HepG2 (cell line): ENCODE data around the gene MACROD2. TPM values are rescaled to one million over a fixed set of nuclear protein-coding genes. Genes with fewer than 3 reads are reported as not detected.

Experiments used
- ATAC-seq: fragments of 200-7000 bp; cut with Tn5 transposase; 3 replicates; pipeline ENCODE4 v1.9.1; 2020; ENCODE audit warnings: mild to moderate bottlenecking, moderate library complexity
- BruUV-seq: library from RNA; stranded (reverse); fragments of 400-500 nt; replicated peaks from 2 replicates; lab custom pipeline; 2021; lab: Mats Ljungman, UMichigan
- CTCF ChIA-PET: fragments of 300-600 bp; formaldehyde crosslinking; extraction: SDS; loops from one replicate; lab custom pipeline; 2021; ENCODE audit warnings: low total read pairs, inconsistent platforms, low intra/inter-chr PET ratio; lab: Yijun Ruan, JAX
- POLR2A ChIA-PET: fragments of 350-600 bp; sonication (Branson Sonifier 250); formaldehyde crosslinking; loops from one replicate; lab custom pipeline; 2020; ENCODE audit warnings: antibody characterized with exemption, inconsistent platforms; lab: Yijun Ruan, JAX
- DNase-seq: peaks from one replicate; pipeline ENCODE4 v3.0.0-alpha.2; 2015; ENCODE audit warnings: low spot score
- FAIRE-seq: peaks from 3 replicates; lab custom pipeline; 2011; peaks lifted over from hg19 to GRCh38; lab: Jason Lieb, UNC
- H2AFZ ChIP-seq: one replicate; pipeline ENCODE4 v1.6.1; 2011; ENCODE audit warnings: low read length, inconsistent platforms
- H3K27ac ChIP-seq: fragments of 300-600 bp; 3 replicates; pipeline ENCODE4 v1.8.0; 2011; ENCODE audit warnings: mixed run types, mild to moderate bottlenecking, mixed read lengths, low read length, inconsistent platforms; ENCODE audit not compliant: insufficient read depth; ENCODE audit errors: extremely low read length
- H3K27me3 ChIP-seq, 2 experiments: fragments of 200-600 bp in 1 of 2; 2 replicates in 1 of 2; 3 replicates in 1 of 2; pipeline versions ENCODE4 v1.6.0 to v1.8.0; 2011; ENCODE audit warnings: low read length in 2 of 2, mild to moderate bottlenecking in 2 of 2, moderate library complexity in 2 of 2, inconsistent platforms in 1 of 2; ENCODE audit not compliant: insufficient read depth in 2 of 2, control insufficient read depth in 1 of 2
- H3K36me3 ChIP-seq, 2 experiments: fragments of 200-600 bp in 1 of 2; replicated peaks in 1 of 2; 2 replicates in 1 of 2; 3 replicates in 1 of 2; pipeline versions ENCODE4 v1.5.1 to v1.8.0; 2011; ENCODE audit warnings: low read length in 2 of 2, inconsistent platforms in 1 of 2; ENCODE audit not compliant: insufficient read depth in 2 of 2, control insufficient read depth in 1 of 2
- H3K4me1 ChIP-seq: 2 replicates; pipeline ENCODE4 v1.5.1; 2012; ENCODE audit warnings: low read length, inconsistent platforms; ENCODE audit not compliant: insufficient read depth
- H3K4me2 ChIP-seq: 2 replicates; pipeline ENCODE4 v1.6.0; 2011; ENCODE audit warnings: low read depth, low read length, inconsistent platforms
- H3K4me3 ChIP-seq, 3 experiments: fragments of 200-600 bp in 1 of 3; sonication (generic), shearing (Covaris generic) in 1 of 3; replicated peaks in 1 of 3; 2 replicates each; pipeline ENCODE4 v1.5.1; 2011 to 2016; ENCODE audit warnings: low read length in 3 of 3, inconsistent platforms in 2 of 3, low read depth in 2 of 3, mild to moderate bottlenecking in 2 of 3, control low read depth in 1 of 3, mixed read lengths in 1 of 3; ENCODE audit not compliant: insufficient read depth in 1 of 3
- H3K79me2 ChIP-seq: one replicate; pipeline ENCODE4 v1.6.1; 2011; ENCODE audit warnings: low read length, inconsistent platforms; ENCODE audit not compliant: insufficient read depth
- H3K9ac ChIP-seq: 2 replicates; pipeline ENCODE4 v1.6.0; 2011; ENCODE audit warnings: mild to moderate bottlenecking, low read depth, low read length, inconsistent platforms; ENCODE audit not compliant: insufficient read depth
- H3K9me3 ChIP-seq: 2 replicates; pipeline ENCODE4 v1.5.1; 2012; ENCODE audit warnings: mild to moderate bottlenecking, low read length
- H4K20me1 ChIP-seq: 2 replicates; pipeline ENCODE4 v1.6.0; 2011; ENCODE audit warnings: inconsistent platforms, mild to moderate bottlenecking, low read length, moderate library complexity; ENCODE audit not compliant: insufficient read depth
- EHMT2 ChIP-seq: fragments of 200-600 bp; sonication (generic); IDR thresholded peaks from 2 replicates; pipeline ENCODE4 v1.7.0; 2017; ENCODE audit warnings: antibody characterized with exemption, low read depth, low read length, borderline replicate concordance
- ERF ChIP-seq: IDR thresholded peaks from 2 replicates; pipeline ENCODE4 v1.6.1; 2018; ENCODE audit warnings: missing biosample characterization, missing genetic modification reagents
- ESRRA ChIP-seq: sonication (generic); formaldehyde crosslinking; IDR thresholded peaks from 2 replicates; pipeline ENCODE4 v1.5.1; 2020; ENCODE audit warnings: mild to moderate bottlenecking, low read depth, missing genetic modification reagents
- HIVEP1 ChIP-seq: sonication (generic); formaldehyde crosslinking; IDR thresholded peaks from 2 replicates; pipeline ENCODE4 v1.4.0; 2020; ENCODE audit warnings: mild to moderate bottlenecking, missing genetic modification reagents
- KDM4B ChIP-seq: sonication (generic); formaldehyde crosslinking; IDR thresholded peaks from 2 replicates; pipeline ENCODE4 v1.4.0; 2020; ENCODE audit warnings: missing genetic modification reagents
- KLF11 ChIP-seq: IDR thresholded peaks from 2 replicates; pipeline ENCODE4 v1.6.1; 2016; ENCODE audit warnings: missing compliant biosample characterization
- KMT2B ChIP-seq: IDR thresholded peaks from 2 replicates; pipeline ENCODE4 v1.6.1; 2016; ENCODE audit warnings: missing genetic modification reagents, missing compliant biosample characterization
- MXD4 ChIP-seq: IDR thresholded peaks from 2 replicates; pipeline ENCODE4 v1.6.1; 2016; ENCODE audit warnings: mild to moderate bottlenecking, missing biosample characterization, missing genetic modification reagents
- SP1 ChIP-seq, 2 experiments: fragments of 450-650 bp in 1 of 2; sonication (generic) in 1 of 2; formaldehyde crosslinking in 1 of 2; IDR thresholded peaks; 2 replicates each; pipeline versions ENCODE4 v1.4.0 to v1.6.1; 2016 to 2020; ENCODE audit warnings: missing genetic modification reagents in 1 of 2
- ZNF121 ChIP-seq: sonication (generic); formaldehyde crosslinking; IDR thresholded peaks from 2 replicates; pipeline ENCODE4 v1.5.0; 2020; ENCODE audit warnings: mild to moderate bottlenecking, missing genetic modification reagents
- ZNF614 ChIP-seq: IDR thresholded peaks from 2 replicates; pipeline ENCODE4 v1.6.1; 2018; ENCODE audit warnings: missing biosample characterization, missing genetic modification reagents, inconsistent platforms, borderline replicate concordance
- ZNF777 ChIP-seq: sonication (generic); formaldehyde crosslinking; IDR thresholded peaks from 2 replicates; pipeline ENCODE4 v1.4.0; 2020; ENCODE audit warnings: missing genetic modification reagents
- WGBS: methylation state at CpG from one replicate; pipeline ENCODE4 v1.1.6; 2017; ENCODE audit warnings: low lambda C conversion rate; 5-methylcytosine and 5-hydroxymethylcytosine counted together
- in situ Hi-C: cut with HindIII; loops from 2 replicates; pipeline ENCODE4 v1.10.0; 2017; ENCODE audit warnings: low pct_unique_long_range_greater_than_20kb; ENCODE audit not compliant: extremely low pct_ligation_motif_present
- intact Hi-C: fragments of 100-400 bp; cut with micrococcal nuclease; formaldehyde crosslinking; loops from one replicate; pipeline ENCODE4 v1.10.0; 2022; ENCODE audit not compliant: unreplicated experiment
- polyA plus RNA-seq, 8 experiments: library from polyadenylated mRNA; depleted of rRNA in 3 of 8; stranded (reverse) in 7 of 8; unstranded in 1 of 8; fragments of >200 nt; fragmentation: Illumina TruSeq in 4 of 8; extraction: Trizol in 4 of 8; gene quantifications; 2 replicates each; pipeline versions ENCODE4 v1.2.1 to v1.2.3, GENCODE V29; 2011 to 2016; ENCODE audit warnings: low read depth in 4 of 8, missing spikeins in 1 of 8, mixed read lengths in 1 of 8; ENCODE audit not compliant: insufficient read depth in 1 of 8
- total RNA-seq, 5 experiments: library from RNA; depleted of rRNA; stranded (reverse); fragments of >200 nt; fragmentation: Illumina TruSeq; extraction: Trizol; gene quantifications; 2 replicates each; pipeline ENCODE4 v1.2.3, GENCODE V29; 2016; ENCODE audit warnings: low read depth in 1 of 5
- TF ChIP-seq, protein P1 (sequence below): sonication (generic); formaldehyde crosslinking; IDR thresholded peaks from 2 replicates; pipeline ENCODE4 v1.5.1; 2020; ENCODE audit warnings: missing genetic modification reagents, mild to moderate bottlenecking, borderline replicate concordance
- TF ChIP-seq, protein P2 (sequence below): sonication (generic); formaldehyde crosslinking; IDR thresholded peaks from 2 replicates; pipeline ENCODE4 v1.8.1; 2023; ENCODE audit warnings: mild to moderate bottlenecking, missing genetic modification reagents, borderline replicate concordance

Gene MACROD2
- total and polyA plus RNA-seq, 2 of the 13 experiments (the other 11 are each of a cell fraction or from before 2014, with no cell fraction given), result 0.13 to 0.51 TPM

DNA sequence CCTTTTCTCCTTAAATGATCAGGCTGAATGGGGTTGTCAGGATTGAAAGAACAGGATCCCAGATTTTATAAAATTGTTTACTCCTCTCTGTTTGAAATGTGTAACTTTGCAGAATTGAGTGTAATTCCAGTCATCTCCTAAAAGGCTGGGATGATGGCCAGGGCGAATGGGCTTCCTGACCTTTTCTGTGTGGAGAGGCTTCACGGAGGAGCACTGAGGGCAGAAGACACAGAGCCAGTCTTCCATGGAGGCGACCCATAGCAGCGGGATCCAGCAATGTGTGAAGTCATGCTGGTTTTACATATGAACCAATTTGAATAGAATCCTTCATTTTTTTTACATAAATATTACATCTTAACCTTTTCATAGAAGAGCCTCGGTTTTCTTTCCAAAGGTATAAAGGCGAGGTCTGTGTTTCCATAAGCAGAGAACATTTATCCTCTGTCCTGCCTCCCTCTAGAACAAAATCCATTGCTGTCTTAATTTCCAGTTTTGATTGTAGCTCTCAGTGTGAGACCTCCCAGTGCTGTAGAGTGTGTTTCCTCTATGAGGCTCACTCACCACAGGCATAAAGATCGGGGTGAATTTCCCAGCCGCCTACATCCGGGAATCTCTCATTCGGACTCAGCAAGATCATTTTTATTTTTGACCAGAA lies 711.8 kb downstream of the MACROD2 start:
- no peak overlapping the region for H3K4me2 ChIP-seq
- FAIRE-seq (no peak), ATAC-seq (no peak), DNase-seq (no peak)
- no peaks in the 10 kb centered on the region for H3K36me3 ChIP-seq
- no TSS peak for BruUV-seq
- CTCF ChIA-PET, result no interaction called here
- in situ Hi-C loops, result no loop called here
- POLR2A ChIA-PET, result no interaction called here
- H3K9me3 ChIP-seq, result no peaks in the 10 kb centered on the region
- TF ChIP-seq KLF11 (CRISPR knock-in tag), result no peak
- TF ChIP-seq, all 625 proteins: peak for 0
- Histone ChIP-seq H3K27me3 (no peaks in the 10 kb centered on the region; a peak in 1 of 5 replicates), H3K4me1 (no peaks in the 10 kb centered on the region), H3K4me3 (no peak overlapping the region), H4K20me1 (no peaks in the 10 kb centered on the region), H3K79me2 (no peaks in the 10 kb centered on the region), H2AFZ (no peak overlapping the region), H3K9ac (no peak overlapping the region), H3K27ac (no peak overlapping the region)
- WGBS, result 65% methylated on average over 10 of the region's 10 CpGs
- intact Hi-C loops, result no loop called here

DNA sequence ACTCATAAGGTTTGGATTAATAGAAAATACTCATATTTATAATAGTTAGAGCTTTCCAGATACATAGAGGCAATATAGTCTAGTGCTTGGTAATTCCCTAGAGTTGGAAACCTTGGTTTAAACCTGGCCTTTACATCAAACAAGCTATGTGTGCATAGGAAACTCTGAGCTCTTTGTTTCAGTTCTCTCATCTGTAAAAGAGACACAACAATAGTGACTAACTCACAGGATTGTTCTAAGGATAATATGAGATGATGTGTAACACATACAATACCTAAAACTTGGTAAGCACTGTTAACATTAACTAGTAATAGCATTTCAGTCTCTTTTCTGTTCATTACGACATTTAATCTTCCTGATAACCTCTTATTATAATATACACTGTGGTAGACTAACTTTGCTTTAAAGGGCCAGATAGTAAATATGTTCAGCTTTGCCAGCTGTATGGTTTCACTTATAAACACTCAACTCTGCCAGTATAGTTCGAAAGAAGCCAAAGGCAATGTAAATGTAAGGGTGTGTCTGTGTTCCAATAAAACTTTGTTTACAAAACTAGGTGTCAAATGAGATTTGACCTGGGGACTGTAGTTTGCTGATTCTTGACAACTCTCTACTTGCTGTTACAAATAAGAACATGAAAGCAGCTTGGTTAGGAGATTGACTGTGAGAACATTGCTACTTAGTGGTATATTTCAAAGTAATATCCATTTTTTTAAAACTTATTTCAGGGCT lies 712.7 kb downstream of the MACROD2 start:
- ATAC-seq, result no peak
- DNase-seq, result no peak
- 12% methylated on average over 2 of the region's 2 CpGs for WGBS
- H3K36me3 ChIP-seq, result no peaks in the 10 kb centered on the region
- intact Hi-C loops (no loop called here), in situ Hi-C loops (no loop called here)
- ChIA-PET CTCF (no interaction called here), POLR2A (no interaction called here)
- no peak for TF ChIP-seq KDM4B (CRISPR knock-in tag)
- TF ChIP-seq, protein P1, sequence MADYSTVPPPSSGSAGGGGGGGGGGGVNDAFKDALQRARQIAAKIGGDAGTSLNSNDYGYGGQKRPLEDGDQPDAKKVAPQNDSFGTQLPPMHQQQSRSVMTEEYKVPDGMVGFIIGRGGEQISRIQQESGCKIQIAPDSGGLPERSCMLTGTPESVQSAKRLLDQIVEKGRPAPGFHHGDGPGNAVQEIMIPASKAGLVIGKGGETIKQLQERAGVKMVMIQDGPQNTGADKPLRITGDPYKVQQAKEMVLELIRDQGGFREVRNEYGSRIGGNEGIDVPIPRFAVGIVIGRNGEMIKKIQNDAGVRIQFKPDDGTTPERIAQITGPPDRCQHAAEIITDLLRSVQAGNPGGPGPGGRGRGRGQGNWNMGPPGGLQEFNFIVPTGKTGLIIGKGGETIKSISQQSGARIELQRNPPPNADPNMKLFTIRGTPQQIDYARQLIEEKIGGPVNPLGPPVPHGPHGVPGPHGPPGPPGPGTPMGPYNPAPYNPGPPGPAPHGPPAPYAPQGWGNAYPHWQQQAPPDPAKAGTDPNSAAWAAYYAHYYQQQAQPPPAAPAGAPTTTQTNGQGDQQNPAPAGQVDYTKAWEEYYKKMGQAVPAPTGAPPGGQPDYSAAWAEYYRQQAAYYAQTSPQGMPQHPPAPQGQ (CRISPR knock-in tag), result no peak
- no peak for TF ChIP-seq ESRRA (CRISPR knock-in tag)
- no peak for TF ChIP-seq ZNF121 (CRISPR knock-in tag)
- no peak for TF ChIP-seq ZNF777 (CRISPR knock-in tag)
- no peak for TF ChIP-seq MXD4 (CRISPR knock-in tag)
- TF ChIP-seq, protein P2, sequence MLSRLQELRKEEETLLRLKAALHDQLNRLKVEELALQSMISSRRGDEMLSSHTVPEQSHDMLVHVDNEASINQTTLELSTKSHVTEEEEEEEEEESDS (CRISPR knock-in tag), result no peak
- TF ChIP-seq SP1 (IDR thresholded peaks at IDR 0.05), result no peak
- TF ChIP-seq SP1 (CRISPR knock-in tag; IDR thresholded peaks at IDR 0.05), result no peak
- no peak for TF ChIP-seq ZNF614 (CRISPR knock-in tag)
- TF ChIP-seq ERF (CRISPR knock-in tag), result no peak
- no peak for TF ChIP-seq KMT2B (CRISPR knock-in tag)
- no peak for TF ChIP-seq EHMT2
- no peak for TF ChIP-seq HIVEP1 (CRISPR knock-in tag)
- H3K9ac ChIP-seq, result no peak overlapping the region
- no TSS peak for BruUV-seq
- FAIRE-seq, result no peak
- no peaks in the 10 kb centered on the region for H4K20me1 ChIP-seq
- no peaks in the 10 kb centered on the region for H3K9me3 ChIP-seq
- H3K27ac ChIP-seq, result no peak overlapping the region
- H2AFZ ChIP-seq, result no peak overlapping the region
- no peaks in the 10 kb centered on the region for H3K79me2 ChIP-seq
- no peaks in the 10 kb centered on the region for H3K4me1 ChIP-seq
- no peaks in the 10 kb centered on the region; a peak in 1 of 5 replicates for H3K27me3 ChIP-seq
- H3K4me3 ChIP-seq, result no peak overlapping the region
- no peak overlapping the region for H3K4me2 ChIP-seq
